ENCODE data around the gene MIB2.
"Not testable (repeated sequence)": the region's sequence is repeated elsewhere in the genome, so short reads cannot be mapped to it uniquely, and the experiment has no call there.

The MIB2 gene

GRCh38 chr1:1615256-1616044 lies at the start of gene MIB2:
Gene MIB2, plus strand, starts transcription at chr1:1615500. Its CDS starts 7,953 bp downstream, at chr1:1623453.
- peak; percentile 58 for DNase-seq

GRCh38 chr1:1567152-1567875 lies 48.0 kb upstream of the MIB2 start:
- no peak for DNase-seq

GRCh38 chr1:1567891-1568291 lies 47.4 kb upstream of the MIB2 start:
- DNase-seq, result no peak

- DNase-seq, result no peak
Observed at GRCh38 chr1:1569341-1569740, 46.0 kb upstream of the MIB2 start.

GRCh38 chr1:1573843-1574720 lies 41.2 kb upstream of the MIB2 start:
- DNase-seq, result no peak

GRCh38 chr1:1574721-1575537 lies 40.4 kb upstream of the MIB2 start, which contains the start of gene SSU72:
Gene SSU72, minus strand, starts transcription at chr1:1574863. Its CDS starts 306 bp downstream, at chr1:1574557.
- DNase-seq, result peak; percentile 24

GRCh38 chr1:1577367-1578011 lies 37.8 kb upstream of the MIB2 start:
- DNase-seq, result no peak

GRCh38 chr1:1578371-1578940 lies 36.8 kb upstream of the MIB2 start:
- DNase-seq, result no peak

- DNase-seq, result no peak
Observed at GRCh38 chr1:1582585-1583346, 32.5 kb upstream of the MIB2 start.

- DNase-seq, result no peak
Observed at GRCh38 chr1:1583347-1584010, 31.8 kb upstream of the MIB2 start.

- DNase-seq, result no peak
Observed at GRCh38 chr1:1591452-1591851, 23.8 kb upstream of the MIB2 start.

- DNase-seq, result no peak
Observed at GRCh38 chr1:1593834-1594601, 21.3 kb upstream of the MIB2 start.

- DNase-seq, result no peak
Observed at GRCh38 chr1:1594602-1595260, 20.6 kb upstream of the MIB2 start.

- not testable (repeated sequence) for DNase-seq
Observed at GRCh38 chr1:1595341-1595740, 20.0 kb upstream of the MIB2 start.

- DNase-seq, result no peak
Observed at GRCh38 chr1:1596493-1597274, 18.6 kb upstream of the MIB2 start.

- no peak for DNase-seq
Observed at GRCh38 chr1:1597275-1597930, 17.9 kb upstream of the MIB2 start.

GRCh38 chr1:1598051-1598719 lies 17.1 kb upstream of the MIB2 start:
- DNase-seq, result no peak

Measured in NCI-H524 treated with DMSO at 0.1 percent for 48 hours (cell line).